Measurements from ENCODE around the gene MORN1. TPM values are rescaled to one million over a fixed set of nuclear protein-coding genes. Genes with fewer than 3 reads are reported as not detected.

Gene MORN1
- total RNA-seq, 2 donors from 2014 or later, result 4.0 to 7.5 TPM

DNA sequence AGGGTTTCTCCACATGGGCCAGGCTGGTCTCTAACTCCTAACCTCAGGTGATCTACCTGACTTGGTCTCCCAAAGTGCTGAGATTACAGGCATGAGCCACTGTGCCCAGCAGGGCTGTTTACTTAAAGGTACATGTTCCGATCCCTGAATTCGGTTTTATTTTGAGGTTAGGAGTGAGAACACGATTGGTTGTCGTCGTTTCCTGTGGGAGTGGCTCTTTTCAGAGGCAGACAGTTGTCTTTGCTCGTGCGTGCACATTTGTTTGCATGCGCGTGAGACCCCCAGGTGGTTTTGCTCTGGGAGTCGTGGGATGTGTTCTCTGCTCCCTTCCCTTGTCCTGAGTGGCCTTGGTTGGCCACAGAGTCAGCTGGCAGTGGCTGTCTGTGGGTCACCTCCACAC lies 103.0 kb downstream of the MORN1 start:
- H3K4me3 Mint-ChIP-seq, result no peak overlapping the region
- ATAC-seq (no peak), DNase-seq (ENCODE audit: low spot score) (no peak)
- H3K36me3 Mint-ChIP-seq, result no peaks in the 10 kb centered on the region
- H3K27ac Mint-ChIP-seq, result no peak overlapping the region
- peaks cover 37 to 46% of the 10 kb centered on the region in 2 donors for H3K4me1 Mint-ChIP-seq (ENCODE audit: low read depth in 2 of 2)
- H3K27me3 Mint-ChIP-seq, result no peaks in the 10 kb centered on the region
- H3K9me3 Mint-ChIP-seq, result no peaks in the 10 kb centered on the region

GRCh38 chr1:2287649-2288048 lies 103.7 kb downstream of the MORN1 start:
- Mint-ChIP-seq H3K9me3 (no peaks in the 10 kb centered on the region), H3K4me1 (ENCODE audit: low read depth in 2 of 2) (peaks cover 34 to 45% of the 10 kb centered on the region in 2 donors), H3K36me3 (no peaks in the 10 kb centered on the region), H3K27me3 (no peaks in the 10 kb centered on the region), H3K4me3 (no peak overlapping the region), H3K27ac (no peak overlapping the region)
- no peak for ATAC-seq
- DNase-seq (ENCODE audit: low spot score), result no peak

GRCh38 chr1:2286923-2287322 lies 104.4 kb downstream of the MORN1 start:
- H3K27me3 Mint-ChIP-seq, result no peaks in the 10 kb centered on the region
- DNase-seq (ENCODE audit: low spot score) (no peak), ATAC-seq (no peak)
- no peaks in the 10 kb centered on the region for H3K36me3 Mint-ChIP-seq
- H3K27ac Mint-ChIP-seq, result peak overlapping the region in 1 of 2 donors; percentile 41
- H3K9me3 Mint-ChIP-seq, result no peaks in the 10 kb centered on the region
- H3K4me1 Mint-ChIP-seq (ENCODE audit: low read depth in 2 of 2), result peaks cover 28 to 38% of the 10 kb centered on the region in 2 donors
- no peak overlapping the region for H3K4me3 Mint-ChIP-seq

- Mint-ChIP-seq H3K4me1 (ENCODE audit: low read depth in 2 of 2) (peaks cover 14 to 18% of the 10 kb centered on the region in 2 donors), H3K27ac (no peak overlapping the region)
These were observed 106.4 kb downstream of the MORN1 start for GRCh38 chr1:2284932-2285331.

DNA sequence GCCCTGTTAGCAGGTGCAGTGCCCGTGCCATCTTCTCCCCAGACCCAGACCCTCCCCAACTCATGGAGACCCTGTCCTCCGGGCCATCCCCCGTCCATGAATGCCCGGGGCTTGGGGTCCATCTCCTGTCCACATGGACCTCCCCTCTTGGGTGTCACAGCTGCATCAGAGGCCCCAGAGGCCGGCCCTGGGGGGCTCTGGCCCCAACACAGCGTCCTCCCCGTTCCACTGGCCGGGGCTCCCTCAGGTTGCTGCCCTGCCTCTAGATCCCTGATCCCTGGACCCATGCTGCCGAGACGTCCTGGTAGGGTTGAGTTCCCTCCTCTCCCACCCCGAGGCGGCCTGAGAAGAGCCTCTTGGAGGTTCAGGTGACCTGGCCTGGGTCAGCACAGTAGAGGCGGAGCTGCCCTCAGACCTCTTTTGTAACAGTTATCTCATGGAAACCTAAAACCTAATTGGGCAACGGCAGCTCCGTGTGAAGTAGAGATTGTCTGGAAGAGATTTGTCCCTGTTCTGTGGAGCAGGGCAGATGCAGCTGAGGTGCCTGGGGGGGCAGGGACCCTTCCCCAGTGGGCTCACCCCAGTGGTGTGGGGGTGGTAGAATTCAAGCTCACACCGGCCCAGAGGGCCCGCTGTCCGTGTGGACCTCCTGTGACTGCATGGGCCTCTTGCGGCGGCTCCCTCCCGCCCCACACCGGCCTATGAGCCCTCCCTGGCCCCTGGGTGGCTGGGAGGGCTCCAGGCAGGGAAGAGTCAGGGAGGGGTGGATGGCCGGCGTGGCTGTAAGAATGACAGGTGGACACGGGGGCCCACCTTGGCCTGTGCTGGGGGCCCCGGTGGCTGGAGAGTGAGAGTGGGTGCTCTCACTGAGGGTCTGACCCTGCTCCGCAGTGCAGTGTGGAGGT lies 107.1 kb downstream of the MORN1 start:
- ATAC-seq (no peak), DNase-seq (ENCODE audit: low spot score) (no peak)
- no peaks in the 10 kb centered on the region for H3K27me3 Mint-ChIP-seq
- H3K9me3 Mint-ChIP-seq, result no peaks in the 10 kb centered on the region
- H3K27ac Mint-ChIP-seq, result no peak overlapping the region
- H3K4me3 Mint-ChIP-seq, result no peak overlapping the region
- H3K4me1 Mint-ChIP-seq (ENCODE audit: low read depth in 2 of 2), result peaks cover 9 to 14% of the 10 kb centered on the region in 2 donors
- H3K36me3 Mint-ChIP-seq, result no peaks in the 10 kb centered on the region

More at GRCh38 chr1:2284932-2285331, 106.4 kb downstream of the MORN1 start:
- no peak for ATAC-seq
- Mint-ChIP-seq H3K9me3 (no peaks in the 10 kb centered on the region), H3K27me3 (no peaks in the 10 kb centered on the region), H3K4me3 (no peak overlapping the region), H3K36me3 (no peaks in the 10 kb centered on the region)
- no peak for DNase-seq (ENCODE audit: low spot score)

DNA sequence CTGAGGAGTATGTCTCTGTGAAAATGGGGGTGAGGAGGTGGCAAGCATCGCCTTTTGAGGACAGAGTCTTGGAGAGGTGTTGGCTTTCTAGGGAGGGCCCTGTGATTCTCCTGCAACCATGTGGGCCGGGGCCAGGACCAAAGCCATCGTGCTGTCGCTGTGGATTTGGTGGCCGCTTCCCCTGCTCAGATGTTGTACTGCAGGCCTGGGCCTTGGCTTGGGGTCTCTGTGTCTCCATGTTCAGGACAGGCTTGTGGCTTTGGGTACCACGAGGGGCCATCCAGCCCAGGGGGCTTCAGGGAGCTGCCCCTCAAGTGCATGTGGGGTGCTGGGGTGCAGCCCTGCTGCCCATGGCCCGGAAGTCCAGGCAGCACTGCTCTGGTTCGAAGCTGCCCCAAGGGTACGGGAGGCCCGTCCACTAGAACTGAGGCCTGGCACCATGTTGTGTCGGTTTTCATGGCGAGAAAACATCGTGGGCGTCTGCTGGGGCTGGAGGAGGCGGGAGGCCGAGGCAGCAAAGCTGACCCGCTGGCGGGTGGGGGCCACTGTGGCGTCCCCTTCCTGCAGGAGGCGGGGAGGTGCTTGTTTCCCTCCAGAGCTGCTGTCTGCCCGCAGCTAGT lies 107.9 kb downstream of the MORN1 start:
- no peak for ATAC-seq
- H3K9me3 Mint-ChIP-seq, result no peaks in the 10 kb centered on the region
- no peaks in the 10 kb centered on the region for H3K27me3 Mint-ChIP-seq
- peaks cover 8 to 12% of the 10 kb centered on the region in 2 donors for H3K4me1 Mint-ChIP-seq (ENCODE audit: low read depth in 2 of 2)
- no peaks in the 10 kb centered on the region for H3K36me3 Mint-ChIP-seq
- H3K27ac Mint-ChIP-seq, result no peak overlapping the region
- no peak for DNase-seq (ENCODE audit: low spot score)
- H3K4me3 Mint-ChIP-seq, result no peak overlapping the region

DNA sequence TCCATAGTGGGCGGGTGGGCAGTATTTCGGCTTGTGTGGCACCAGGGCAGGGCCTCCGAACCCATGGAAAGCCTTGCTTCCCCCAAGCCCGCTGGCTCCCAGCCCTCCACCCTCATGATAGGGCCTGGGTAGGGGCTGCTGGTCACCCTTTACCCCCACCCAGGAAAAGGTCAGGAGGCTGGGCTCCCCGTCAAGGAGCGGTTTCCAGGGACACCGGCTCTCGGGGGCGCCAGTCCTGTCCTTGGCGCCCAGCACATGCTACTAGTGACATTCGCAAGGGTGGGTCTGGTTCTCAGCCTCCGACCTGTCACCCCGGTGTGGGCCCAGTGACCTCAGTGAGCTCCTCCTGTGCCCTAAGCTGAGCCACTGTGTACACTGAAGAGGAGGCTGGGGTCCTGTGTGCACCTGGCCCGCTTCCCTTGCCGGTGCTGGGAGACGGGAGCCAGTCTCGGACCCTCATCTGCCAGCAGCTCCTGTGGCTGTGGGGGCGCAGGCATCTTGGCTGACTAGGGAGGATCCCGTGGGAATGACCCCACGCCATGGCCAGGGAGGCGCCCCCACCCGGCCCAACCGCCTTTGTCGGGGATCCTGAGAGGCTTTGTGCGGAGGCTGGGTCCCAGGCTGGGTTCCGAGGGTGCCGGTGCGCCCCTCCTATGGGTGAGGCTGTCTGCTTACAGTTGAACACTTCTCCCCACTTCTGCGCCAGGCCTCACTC lies 108.6 kb downstream of the MORN1 start:
- H3K4me3 Mint-ChIP-seq, result no peak overlapping the region
- DNase-seq (ENCODE audit: low spot score) (peak; percentile 41), ATAC-seq (no peak)
- no peaks in the 10 kb centered on the region for H3K27me3 Mint-ChIP-seq
- no peak overlapping the region for H3K27ac Mint-ChIP-seq
- no peaks in the 10 kb centered on the region for H3K9me3 Mint-ChIP-seq
- H3K4me1 Mint-ChIP-seq (ENCODE audit: low read depth in 2 of 2), result peaks cover 3 to 5% of the 10 kb centered on the region in 2 donors
- H3K36me3 Mint-ChIP-seq, result no peaks in the 10 kb centered on the region

DNA sequence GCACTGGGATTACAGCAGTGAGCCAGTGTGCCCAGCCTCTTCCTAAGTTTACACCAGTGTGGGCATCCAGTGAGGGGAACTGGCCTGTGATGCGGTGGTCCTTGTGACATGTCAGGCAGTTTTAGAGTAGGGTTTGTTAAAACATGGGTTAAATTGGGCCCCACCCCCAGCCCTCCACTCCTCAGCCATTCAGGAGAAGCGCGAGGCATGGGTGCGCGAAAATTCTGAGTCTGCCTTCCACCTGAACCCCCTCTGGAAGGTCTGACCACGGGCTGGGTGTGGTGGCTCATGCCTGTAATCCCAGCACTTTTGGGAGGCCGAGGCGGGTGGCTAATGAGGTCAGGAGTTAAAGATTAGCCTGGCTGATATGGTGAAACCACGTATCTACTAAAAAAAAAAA lies 111.5 kb downstream of the MORN1 start:
- Mint-ChIP-seq H3K27me3 (no peaks in the 10 kb centered on the region), H3K4me1 (ENCODE audit: low read depth in 2 of 2) (peaks cover 13% of the 10 kb centered on the region in 2 donors), H3K9me3 (no peaks in the 10 kb centered on the region), H3K27ac (no peak overlapping the region), H3K36me3 (no peaks in the 10 kb centered on the region), H3K4me3 (no peak overlapping the region)
- ATAC-seq (no peak), DNase-seq (ENCODE audit: low spot score) (no peak)

DNA sequence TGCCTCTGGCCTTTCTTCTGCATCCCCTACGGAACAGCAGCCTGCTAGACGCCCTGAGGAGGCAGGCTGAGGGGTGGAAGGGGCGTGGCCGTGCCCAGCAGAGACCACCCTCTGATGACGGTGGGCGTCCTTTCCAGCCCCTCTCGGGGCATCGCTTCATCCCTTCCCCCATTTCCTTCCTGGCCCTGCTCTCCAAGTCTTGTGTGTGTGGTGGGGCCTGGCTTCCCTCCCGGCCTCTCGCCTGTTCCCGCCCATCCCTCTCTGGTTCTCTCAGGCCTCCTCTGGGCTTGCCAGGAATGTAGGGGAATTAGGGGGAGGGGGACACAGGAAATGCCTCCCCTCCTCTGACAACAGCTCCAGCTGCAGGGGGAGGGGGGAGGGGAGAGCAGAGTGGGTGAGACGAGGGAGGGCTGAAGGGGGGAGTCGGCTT lies 112.1 kb downstream of the MORN1 start:
- DNase-seq (ENCODE audit: low spot score) (no peak), ATAC-seq (no peak)
- Mint-ChIP-seq H3K4me1 (ENCODE audit: low read depth in 2 of 2) (peaks cover 13% of the 10 kb centered on the region in 2 donors), H3K4me3 (no peak overlapping the region), H3K9me3 (no peaks in the 10 kb centered on the region), H3K36me3 (no peaks in the 10 kb centered on the region), H3K27ac (no peak overlapping the region), H3K27me3 (no peaks in the 10 kb centered on the region)

DNA sequence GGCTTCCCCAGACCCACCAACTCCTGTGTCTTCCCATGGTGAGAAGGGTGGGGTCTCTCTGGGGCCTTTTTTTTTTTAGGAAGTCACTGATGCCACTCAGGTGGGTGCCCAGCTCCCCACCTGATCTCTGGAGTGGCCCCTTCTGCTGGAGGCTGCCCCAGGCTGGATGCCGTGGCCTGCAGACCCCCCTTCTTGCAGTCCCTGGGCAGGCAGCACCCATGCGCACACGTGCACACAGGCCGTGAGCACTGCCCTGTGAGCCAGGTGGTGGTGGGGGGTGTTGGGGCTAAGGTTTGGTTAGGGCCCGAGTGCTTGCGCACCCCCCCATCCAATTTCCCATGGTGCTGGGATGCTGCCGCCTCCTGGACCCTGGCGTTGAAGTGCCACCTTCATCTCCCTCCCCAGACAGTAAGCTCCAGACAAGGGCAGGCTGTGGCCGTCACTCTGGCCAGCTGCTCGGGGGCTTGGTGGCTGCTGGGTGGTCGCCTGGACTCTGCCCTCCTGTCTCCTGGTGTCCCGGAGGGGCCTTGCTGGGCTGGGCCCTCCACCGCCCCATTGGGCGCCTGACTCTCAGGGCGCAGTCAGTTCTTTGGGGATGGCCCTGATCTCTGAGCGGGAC lies 112.7 kb downstream of the MORN1 start:
- Mint-ChIP-seq H3K4me1 (ENCODE audit: low read depth in 2 of 2) (peaks cover 11 to 13% of the 10 kb centered on the region in 2 donors), H3K27ac (no peak overlapping the region), H3K4me3 (no peak overlapping the region), H3K9me3 (no peaks in the 10 kb centered on the region), H3K27me3 (no peaks in the 10 kb centered on the region), H3K36me3 (no peaks in the 10 kb centered on the region)
- DNase-seq (ENCODE audit: low spot score) (peak; percentile 45), ATAC-seq (no peak)

- DNase-seq (ENCODE audit: low spot score) (peak; percentile 51), ATAC-seq (no peak)
- no peaks in the 10 kb centered on the region for H3K27me3 Mint-ChIP-seq
- no peak overlapping the region for H3K4me3 Mint-ChIP-seq
- peak overlapping the region in 1 of 2 donors; percentile 58 for H3K27ac Mint-ChIP-seq
- H3K36me3 Mint-ChIP-seq, result no peaks in the 10 kb centered on the region
- peaks cover 13 to 15% of the 10 kb centered on the region in 2 donors for H3K4me1 Mint-ChIP-seq (ENCODE audit: low read depth in 2 of 2)
- no peaks in the 10 kb centered on the region for H3K9me3 Mint-ChIP-seq
These were observed 113.4 kb downstream of the MORN1 start for GRCh38 chr1:2277741-2278488.

- H3K4me1 Mint-ChIP-seq (ENCODE audit: low read depth in 2 of 2), result peaks cover 13 to 17% of the 10 kb centered on the region in 2 donors
- no peaks in the 10 kb centered on the region for H3K9me3 Mint-ChIP-seq
- peak; percentile 52 for DNase-seq (ENCODE audit: low spot score)
- H3K4me3 Mint-ChIP-seq, result no peak overlapping the region
- H3K27ac Mint-ChIP-seq, result peak overlapping the region in 1 of 2 donors; percentile 58
- ATAC-seq, result no peak
- no peaks in the 10 kb centered on the region for H3K27me3 Mint-ChIP-seq
- no peaks in the 10 kb centered on the region for H3K36me3 Mint-ChIP-seq
These were observed 114.4 kb downstream of the MORN1 start for GRCh38 chr1:2276803-2277580.

Data from natural killer cell treated with Interleukin-12 subunit alpha and Interleukin-12 subunit beta and Interleukin-15 and Interleukin-18, amount 100 ng/mL, for 72 hours (primary cell).